GM19099 (cell line): ENCODE measurements around the gene DOHH.

Source experiments
- POLR2A ChIP-seq: IDR thresholded peaks from 3 replicates; pipeline ENCODE4 v1.6.1; 2011; ENCODE audit warnings: low read depth; ENCODE audit not compliant: insufficient read length; ENCODE audit errors: extremely low read depth

The DOHH gene

DNA sequence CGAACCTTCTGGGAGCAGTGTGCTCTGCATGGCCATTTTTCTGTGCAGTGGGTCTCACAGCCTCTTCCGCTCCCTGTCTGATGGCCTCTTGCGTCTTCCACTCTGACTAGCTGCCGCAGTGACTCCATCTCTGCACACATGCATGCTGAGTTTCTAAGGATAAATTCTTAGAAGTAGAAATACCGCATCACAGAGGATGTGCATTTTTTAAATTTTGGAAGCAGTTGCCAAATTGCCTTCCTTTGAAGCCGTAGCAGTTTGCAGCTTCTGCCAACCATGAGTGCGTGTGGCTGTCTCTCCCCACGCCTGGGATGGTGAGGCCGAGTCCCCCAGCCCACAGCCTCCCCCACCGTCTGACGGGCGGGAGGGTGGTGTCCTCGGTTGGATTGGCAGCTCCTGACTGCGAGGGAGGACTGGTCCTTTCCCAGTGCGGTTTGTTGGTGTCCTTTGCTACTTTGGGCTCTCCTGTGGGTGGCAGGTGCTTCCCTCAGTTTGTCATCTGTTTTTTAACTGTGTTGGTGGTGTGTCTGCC lies 15.5 kb upstream of the DOHH start:
- TF ChIP-seq POLR2A: no peak

DNA sequence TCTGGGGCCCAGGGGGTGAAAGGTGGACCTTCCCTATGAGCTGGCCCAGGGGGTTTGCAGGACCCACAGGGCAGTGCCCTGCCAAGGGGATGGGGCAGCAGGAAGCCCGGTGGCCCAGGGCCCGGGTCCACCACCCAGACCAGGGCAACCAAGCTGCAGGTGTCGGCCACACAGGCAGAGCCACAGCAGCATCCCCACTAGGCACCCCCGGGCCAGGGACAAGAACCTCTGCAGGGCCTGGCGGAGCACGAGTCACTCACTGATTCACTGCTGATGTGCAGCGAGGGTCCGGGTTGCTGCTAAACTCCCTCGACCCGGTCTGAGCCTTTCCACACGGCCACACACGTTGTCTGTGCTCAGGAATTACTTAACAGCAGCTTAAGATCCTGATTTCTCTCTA lies 14.5 kb upstream of the DOHH start:
- no peak for TF ChIP-seq POLR2A

DNA sequence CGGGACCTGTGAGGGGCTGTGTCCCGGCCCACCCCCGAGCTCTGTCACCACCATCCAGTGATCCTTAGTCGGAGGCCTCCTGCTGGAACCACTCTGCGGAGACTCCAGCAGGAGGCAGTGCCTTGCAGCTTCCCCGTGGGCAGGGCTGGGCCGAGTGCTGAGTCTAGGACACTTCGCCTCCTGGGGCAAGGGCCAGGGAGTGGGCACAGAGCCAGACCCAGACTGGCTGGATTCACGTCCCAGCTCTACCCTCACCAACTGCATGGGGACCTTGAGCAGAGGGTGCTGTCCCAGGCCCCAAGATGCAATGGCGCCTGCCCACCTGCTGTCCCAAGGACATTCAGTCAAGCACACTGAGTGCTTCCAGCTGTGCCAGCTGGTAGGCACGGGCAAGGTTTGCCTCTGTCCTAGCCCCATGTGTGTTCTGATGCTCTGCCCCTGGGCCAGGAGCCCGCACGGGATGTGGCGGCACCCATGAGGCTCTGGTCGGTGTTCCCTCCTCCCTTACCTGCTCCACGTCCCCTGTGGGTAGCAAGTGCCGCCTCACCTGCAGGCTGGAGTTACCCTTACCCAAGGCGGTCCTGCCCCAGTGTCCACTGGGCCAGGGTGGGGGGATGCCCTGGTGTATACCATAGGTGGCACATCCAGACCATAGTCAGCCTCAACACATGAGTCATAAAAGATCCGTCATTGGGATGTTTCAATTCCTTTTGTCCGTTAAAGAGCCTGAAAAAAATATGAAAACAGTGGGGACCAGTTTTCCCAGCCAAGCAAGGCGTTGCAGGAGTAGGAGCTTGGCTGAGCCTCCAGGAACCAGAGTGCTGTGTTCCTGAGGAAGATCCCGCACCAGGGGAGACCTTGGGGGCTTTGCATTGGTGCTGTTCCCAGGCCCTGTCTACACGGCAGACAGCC lies 13.0 kb upstream of the DOHH start:
- no peak for TF ChIP-seq POLR2A

DNA sequence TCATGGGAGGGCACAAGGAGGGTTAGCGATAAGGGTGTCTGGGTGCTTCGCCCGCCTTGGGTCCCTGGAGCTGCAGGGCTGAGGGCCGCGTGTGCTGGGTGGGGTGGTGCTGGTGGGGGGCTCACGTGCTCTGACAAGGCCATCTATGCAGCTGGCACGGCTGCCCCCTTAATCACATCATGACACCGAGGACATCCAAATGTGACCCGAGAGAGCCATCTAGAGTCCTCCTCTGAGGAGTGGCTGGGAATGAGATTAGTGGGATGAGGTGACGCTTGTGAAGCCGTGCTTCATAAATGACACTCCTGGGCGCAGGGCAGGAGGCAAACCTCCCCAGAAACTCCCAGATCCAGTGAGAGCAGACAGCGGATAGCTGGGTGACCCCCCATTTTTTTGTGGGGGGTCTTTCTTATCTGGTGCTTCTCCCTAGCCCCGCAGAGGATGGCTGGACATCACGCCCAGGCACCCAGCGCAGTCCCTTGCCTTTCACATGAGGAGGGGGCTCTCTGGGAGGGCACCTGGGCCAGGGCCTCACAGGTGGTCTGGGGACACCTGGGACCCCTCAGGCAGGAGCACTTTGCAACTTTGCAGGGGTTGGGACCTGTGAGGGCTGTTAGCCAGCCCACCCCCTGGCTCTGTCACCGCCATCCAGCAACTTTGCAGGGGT lies 12.2 kb upstream of the DOHH start:
- TF ChIP-seq POLR2A: no peak

DNA sequence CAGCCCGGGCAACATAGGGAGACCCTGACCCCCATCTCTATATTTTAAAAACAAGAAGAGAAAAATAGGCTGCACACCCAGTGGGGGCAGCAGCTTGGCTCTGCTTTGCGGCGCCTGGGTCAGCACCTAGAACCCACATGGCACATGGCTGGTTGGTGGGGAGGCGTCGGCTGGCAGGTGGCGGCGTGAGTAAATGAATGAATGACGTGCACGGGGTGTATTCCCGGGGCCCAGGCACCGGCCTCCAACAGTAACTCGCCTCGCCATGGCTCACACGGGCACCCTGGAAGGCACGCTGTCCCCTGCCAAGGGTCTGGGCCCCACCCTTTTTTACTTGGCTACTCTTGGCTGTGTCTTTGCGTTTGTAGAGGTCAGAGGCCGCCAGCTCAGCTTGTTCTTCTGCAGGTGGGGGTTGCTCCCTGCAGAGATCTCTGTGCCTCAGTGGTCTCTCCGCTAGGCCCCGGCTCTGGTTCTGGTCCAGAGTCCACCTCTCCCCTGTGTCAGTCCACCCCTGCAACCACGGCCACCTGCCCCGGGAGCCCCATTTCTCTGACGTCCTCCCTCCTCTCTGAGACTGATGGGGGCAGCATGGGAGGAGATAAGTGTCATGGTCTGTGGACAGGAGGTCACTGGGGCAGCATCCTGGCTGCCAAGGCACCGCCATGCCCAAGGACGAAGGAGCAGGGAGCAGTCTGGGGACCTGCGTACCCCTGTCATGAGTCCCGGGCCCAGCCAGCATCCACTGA lies 11.2 kb upstream of the DOHH start:
- no peak for TF ChIP-seq POLR2A

DNA sequence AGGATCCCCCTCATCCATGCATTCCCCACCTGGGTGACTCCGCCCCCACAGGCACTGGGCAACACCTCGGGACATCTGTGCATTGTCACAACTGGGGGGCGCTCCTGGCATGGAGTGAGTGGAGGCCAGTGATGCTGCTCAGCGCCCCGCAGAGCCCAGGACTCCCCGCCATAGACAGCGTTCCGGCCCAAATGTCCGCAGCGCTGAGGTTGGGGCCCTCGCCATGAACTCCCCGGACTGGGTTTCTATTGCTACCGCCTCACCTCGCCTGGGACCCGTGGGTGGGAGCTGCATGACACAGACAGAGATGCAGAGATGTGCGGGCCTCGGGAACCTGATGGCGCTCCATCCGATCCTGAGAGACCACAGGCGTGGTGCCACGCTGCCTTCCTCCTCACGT lies 10.3 kb upstream of the DOHH start:
- no peak for TF ChIP-seq POLR2A

DNA sequence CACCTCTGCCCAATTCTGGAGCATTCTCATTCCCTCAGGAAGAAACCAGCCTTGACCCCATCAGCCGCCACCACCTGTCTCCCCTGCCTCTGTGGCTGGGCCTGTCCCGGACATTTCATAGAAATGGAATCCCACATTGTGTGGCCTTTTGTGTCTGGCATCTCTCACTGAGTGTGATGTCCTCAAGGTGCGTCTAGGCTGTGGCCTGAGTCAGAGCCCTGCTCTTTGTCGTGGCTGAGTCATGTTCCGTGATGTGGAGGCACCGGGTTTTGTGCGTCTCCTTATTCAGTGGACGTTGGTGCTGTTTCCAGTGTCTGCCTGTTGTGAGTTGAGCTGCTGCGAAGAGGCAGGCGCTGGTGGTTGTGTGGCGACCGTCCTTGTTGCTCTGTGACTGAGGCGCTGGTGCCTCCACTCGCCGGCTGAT lies 9.1 kb upstream of the DOHH start:
- no peak for TF ChIP-seq POLR2A

DNA sequence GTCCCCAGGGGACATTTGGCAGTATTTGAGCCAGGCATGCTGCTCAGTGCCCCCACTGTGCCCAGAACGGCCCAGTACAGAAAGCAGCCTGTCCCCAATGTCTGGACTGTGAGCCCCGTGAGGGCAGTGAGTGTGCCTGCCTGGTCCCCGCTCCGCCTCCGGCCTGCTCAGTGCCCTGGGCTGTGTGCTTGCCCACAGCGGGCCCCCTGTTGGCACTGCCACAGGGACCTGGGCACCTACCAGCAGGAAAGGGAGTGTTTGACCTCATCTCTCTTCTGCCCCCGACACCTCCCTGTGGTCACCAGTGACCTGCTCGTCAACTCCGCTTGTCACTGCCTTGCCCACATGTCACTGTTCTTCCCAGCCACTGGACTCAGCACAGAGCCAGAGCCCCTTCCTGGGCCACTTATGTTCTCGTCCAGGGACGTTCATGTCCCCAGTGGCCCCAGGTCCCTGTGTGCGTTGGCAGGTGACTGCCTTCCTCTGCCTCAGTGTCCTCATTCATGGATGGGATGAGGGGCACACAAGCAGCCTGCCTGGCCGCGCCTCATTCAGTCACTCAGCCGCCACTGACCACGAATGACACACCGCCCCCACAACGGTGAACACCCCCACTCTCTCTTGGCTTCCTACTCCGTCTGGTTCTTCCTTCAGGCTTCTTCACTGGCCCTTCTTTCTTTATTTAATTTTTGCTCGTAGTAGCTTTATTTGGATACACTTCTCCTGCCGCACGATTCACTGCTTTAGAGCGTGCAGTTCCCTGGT lies 8.5 kb upstream of the DOHH start:
- no peak for TF ChIP-seq POLR2A

DNA sequence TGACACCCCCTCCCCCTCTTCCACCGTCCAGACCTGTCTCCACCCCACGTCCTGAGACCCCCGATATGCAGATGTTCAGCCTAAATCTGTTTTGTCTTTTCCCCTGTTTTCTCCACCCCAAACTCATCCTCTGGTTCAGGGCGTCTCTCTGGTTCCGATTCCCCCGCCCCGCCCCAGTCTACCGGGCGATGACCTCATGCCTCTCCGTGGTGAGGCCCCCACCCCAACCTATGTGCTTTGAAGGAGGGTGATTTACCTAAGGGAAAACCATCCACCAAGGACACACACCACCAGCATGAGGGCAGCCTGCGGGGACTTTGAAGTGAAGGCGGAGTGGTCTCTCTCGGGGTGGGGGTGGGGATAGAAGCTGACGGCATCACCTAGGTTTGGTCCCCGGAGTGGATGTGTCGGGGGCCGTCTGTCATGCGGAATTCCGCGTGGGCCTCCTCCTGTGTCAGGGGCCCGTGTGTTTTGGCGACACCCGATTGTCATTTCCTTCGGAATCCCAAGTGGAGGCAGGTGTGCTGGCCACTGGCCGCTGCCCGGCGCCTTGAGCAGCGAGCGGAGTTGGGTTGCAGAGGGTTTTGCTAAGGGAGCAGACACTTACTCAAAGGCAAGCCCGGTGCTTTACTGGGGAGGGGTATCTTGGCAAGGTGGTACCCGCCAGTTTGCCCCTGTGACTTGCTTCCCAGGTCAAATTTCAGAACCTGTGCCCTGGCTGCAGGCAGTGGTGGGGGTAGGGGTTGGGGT lies 7.1 kb upstream of the DOHH start:
- no peak for TF ChIP-seq POLR2A

DNA sequence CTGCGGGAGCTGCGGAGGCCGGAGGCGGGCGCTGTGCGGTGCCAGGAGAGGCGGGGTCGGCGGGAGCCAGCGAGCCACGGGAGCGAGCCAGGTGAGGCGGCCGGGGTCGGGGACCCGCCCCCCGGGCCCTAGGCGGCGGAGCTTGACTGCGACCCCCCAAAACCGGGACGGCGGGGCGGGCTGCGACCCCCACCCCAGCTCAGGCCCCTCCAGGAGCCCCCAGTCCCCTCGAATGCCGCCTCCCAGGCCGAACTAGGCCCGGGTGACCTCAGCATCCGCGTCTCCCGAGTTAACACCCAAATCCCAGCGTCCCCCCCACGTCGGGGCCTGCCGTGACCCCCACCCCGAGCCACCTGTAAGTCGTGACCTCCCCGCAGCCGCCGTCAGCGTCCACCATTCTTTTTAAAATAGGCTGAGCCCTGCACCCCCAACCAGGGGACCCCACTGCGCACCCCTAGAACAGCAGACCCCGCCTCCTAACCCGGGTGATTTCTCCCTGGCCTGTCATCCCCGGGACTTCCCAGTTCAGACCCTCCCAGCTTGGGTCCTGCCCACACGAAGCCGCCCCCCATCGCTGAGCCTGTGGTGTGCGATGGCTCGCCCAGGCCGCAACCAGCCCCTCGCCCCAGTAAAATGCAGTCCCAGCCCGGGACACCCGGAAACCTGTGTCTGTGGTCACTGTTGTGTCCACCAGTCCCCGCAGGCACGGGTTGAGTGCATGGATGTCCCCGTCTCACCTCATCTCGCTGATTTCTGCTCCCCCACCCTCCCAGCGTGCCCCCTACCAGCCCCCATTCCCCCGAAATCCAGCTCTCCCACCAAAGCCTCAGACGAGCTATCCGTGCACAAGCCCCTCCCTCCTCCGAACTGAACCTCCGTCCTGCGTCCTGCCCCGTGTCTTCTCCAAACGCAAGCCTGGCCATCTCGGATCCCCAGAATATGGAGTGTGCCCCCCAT lies 6.2 kb upstream of the DOHH start:
- no peak for TF ChIP-seq POLR2A

DNA sequence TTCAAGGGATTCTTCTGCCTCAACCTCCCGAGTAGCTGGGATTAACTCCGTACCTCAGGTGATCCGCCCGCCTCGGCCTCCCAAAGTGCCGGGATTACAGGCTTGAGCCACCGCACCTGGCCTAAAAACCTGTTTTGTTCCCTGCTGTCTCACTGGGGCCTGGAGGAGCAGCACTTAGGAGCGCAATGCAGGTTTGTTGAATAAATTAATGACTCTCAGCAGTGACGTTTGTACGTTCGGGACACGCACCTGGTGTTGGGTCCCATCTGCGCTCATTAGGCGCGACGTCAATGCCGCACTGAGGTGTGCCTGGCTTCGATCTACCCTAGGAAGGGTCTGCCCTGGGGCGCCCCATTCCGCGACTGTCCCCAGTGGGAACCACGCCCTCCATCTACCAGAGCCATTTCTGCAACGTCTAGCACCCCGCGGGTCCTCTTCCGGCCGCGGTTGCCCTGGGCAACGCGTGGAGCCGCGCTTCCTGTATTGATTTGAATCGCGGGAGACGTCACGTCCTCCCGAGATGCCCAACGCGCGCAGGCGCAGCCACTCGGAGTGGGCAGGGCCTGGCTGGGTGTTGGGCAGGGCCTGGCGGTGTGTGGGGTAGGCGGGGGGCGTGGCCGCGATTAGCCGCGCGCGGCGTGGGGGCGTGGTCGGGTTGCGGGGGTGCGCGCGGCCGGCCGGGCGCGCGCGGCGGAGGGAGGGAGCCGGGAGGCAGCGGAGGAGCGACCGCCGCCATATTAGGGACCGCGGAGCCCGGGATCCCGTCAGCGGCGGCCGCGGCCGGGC lies 5.3 kb upstream of the DOHH start, which contains the start of gene FZR1:
TSS of gene FZR1 (plus strand) at position 714 of the 786 bp plus-strand sequence. CDS start 16,679 bp downstream, outside the sequence.
- peak; percentile 70 for TF ChIP-seq POLR2A

DNA sequence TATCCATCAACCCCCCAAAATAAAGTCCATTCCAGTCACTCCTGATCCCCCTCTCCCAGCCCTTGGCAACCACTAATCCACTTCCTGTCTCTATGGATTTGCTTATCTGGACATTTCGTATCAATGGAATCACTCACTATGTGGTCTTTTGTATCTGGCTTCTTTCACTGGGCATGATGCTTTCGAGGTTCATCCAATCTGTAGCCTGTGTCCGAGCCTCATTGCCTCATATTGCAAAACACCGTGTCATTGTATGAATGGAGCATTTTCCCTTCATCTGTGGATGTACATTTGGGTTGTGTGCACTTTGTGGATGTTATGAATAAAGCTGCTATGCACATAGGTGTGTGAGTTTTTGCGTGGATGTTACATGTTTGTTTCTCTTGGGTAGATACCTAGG lies 4.3 kb upstream of the DOHH start:
- no peak for TF ChIP-seq POLR2A
